HepG2 (cell line): Measurements from ENCODE around the gene GALNT11. TPM values are rescaled to one million over a fixed set of nuclear protein-coding genes. Genes with fewer than 3 reads are reported as not detected.

Experiments
- ARHGAP35 ChIP-seq: sonication (generic); formaldehyde crosslinking; IDR thresholded peaks from 2 replicates; pipeline ENCODE4 v1.9.0; 2022; ENCODE audit warnings: mild to moderate bottlenecking, inconsistent platforms, moderate library complexity, missing genetic modification reagents, borderline replicate concordance
- CEBPB ChIP-seq: IDR thresholded peaks from 2 replicates; pipeline ENCODE4 v1.6.1; 2011; ENCODE audit warnings: low read depth, low read length, improper control_type of control experiment, borderline replicate concordance
- FOXC1 ChIP-seq: sonication (generic); formaldehyde crosslinking; IDR thresholded peaks from 2 replicates; pipeline ENCODE4 v1.8.0; 2022; ENCODE audit warnings: mild to moderate bottlenecking, missing genetic modification reagents, borderline replicate concordance
- GLI4 ChIP-seq: sonication (generic); formaldehyde crosslinking; IDR thresholded peaks from 2 replicates; pipeline ENCODE4 v1.5.1; 2020; ENCODE audit warnings: missing genetic modification reagents, mild to moderate bottlenecking, moderate library complexity, borderline replicate concordance
- GPBP1L1 ChIP-seq: sonication (generic); formaldehyde crosslinking; IDR thresholded peaks from 2 replicates; pipeline ENCODE4 v1.5.0; 2020; ENCODE audit warnings: mild to moderate bottlenecking, missing genetic modification reagents
- KLF16 ChIP-seq, 2 experiments: sonication (generic) in 1 of 2; formaldehyde crosslinking in 1 of 2; IDR thresholded peaks; 2 replicates each; pipeline versions ENCODE4 v1.6.1 to v1.8.0; 2016 to 2023; ENCODE audit warnings: missing genetic modification reagents in 2 of 2, missing compliant biosample characterization in 1 of 2
- LRRFIP1 ChIP-seq: sonication (generic); formaldehyde crosslinking; conservative IDR thresholded peaks from 2 replicates; pipeline ENCODE4 v1.4.0; 2020; ENCODE audit warnings: missing genetic modification reagents
- MAFK ChIP-seq, 2 experiments: IDR thresholded peaks in 1 of 2; conservative IDR thresholded peaks in 1 of 2; 2 replicates each; pipeline ENCODE4 v1.6.1; 2011; ENCODE audit warnings: improper control_type of control experiment in 2 of 2, low read length in 2 of 2
- MAX ChIP-seq: IDR thresholded peaks from 2 replicates; pipeline ENCODE4 v1.6.1; 2012; ENCODE audit warnings: inconsistent platforms
- MYC ChIP-seq: sonication (generic); formaldehyde crosslinking; IDR thresholded peaks from 2 replicates; pipeline ENCODE4 v1.9.0; 2021; ENCODE audit warnings: missing genetic modification reagents, borderline replicate concordance
- NONO ChIP-seq, 2 experiments: fragments of 450-650 bp in 1 of 2; sonication (generic) in 1 of 2; formaldehyde crosslinking in 1 of 2; IDR thresholded peaks in 1 of 2; conservative IDR thresholded peaks in 1 of 2; 2 replicates each; pipeline versions ENCODE4 v1.6.1 to v1.8.0; 2017 to 2022; ENCODE audit warnings: mild to moderate bottlenecking in 1 of 2, missing genetic modification reagents in 1 of 2, moderate library complexity in 1 of 2
- PHF5A ChIP-seq: IDR thresholded peaks from one replicate; pipeline ENCODE4 v1.6.1; 2018; ENCODE audit warnings: low read depth, missing genetic modification reagents; ENCODE audit not compliant: unreplicated experiment
- RAD21 ChIP-seq: fragments of 450-650 bp; formaldehyde crosslinking; IDR thresholded peaks from 2 replicates; pipeline ENCODE4 v1.5.0; 2020; ENCODE audit warnings: mild to moderate bottlenecking
- SPEN ChIP-seq: sonication (generic); formaldehyde crosslinking; IDR thresholded peaks from 2 replicates; pipeline ENCODE4 v1.5.1; 2020; ENCODE audit warnings: low read depth, mild to moderate bottlenecking, missing genetic modification reagents
- STAG1 ChIP-seq: sonication (generic); formaldehyde crosslinking; IDR thresholded peaks from 2 replicates; pipeline ENCODE4 v1.4.0; 2020; ENCODE audit warnings: missing genetic modification reagents
- TAF1 ChIP-seq: sonication (generic); formaldehyde crosslinking; IDR thresholded peaks from 2 replicates; pipeline ENCODE4 v1.4.0; 2020; ENCODE audit warnings: missing genetic modification reagents
- TBX2 ChIP-seq: sonication (generic); formaldehyde crosslinking; IDR thresholded peaks from 2 replicates; pipeline ENCODE4 v1.5.0; 2020; ENCODE audit warnings: missing genetic modification reagents, mild to moderate bottlenecking, borderline replicate concordance
- ZBTB21 ChIP-seq: sonication (generic); formaldehyde crosslinking; IDR thresholded peaks from 2 replicates; pipeline ENCODE4 v1.4.0; 2020; ENCODE audit warnings: missing genetic modification reagents
- ZFP41 ChIP-seq: sonication (generic); formaldehyde crosslinking; IDR thresholded peaks from 2 replicates; pipeline ENCODE4 v1.4.0; 2020; ENCODE audit warnings: mild to moderate bottlenecking, missing genetic modification reagents, borderline replicate concordance
- ZKSCAN5 ChIP-seq: sonication (generic); formaldehyde crosslinking; IDR thresholded peaks from 2 replicates; pipeline ENCODE4 v1.5.1; 2020; ENCODE audit warnings: mild to moderate bottlenecking, missing genetic modification reagents
- ZMYM4 ChIP-seq: sonication (generic); formaldehyde crosslinking; IDR thresholded peaks from 2 replicates; pipeline ENCODE4 v1.8.1; 2023; ENCODE audit warnings: mild to moderate bottlenecking, missing genetic modification reagents
- ZNF253 ChIP-seq: sonication (generic); formaldehyde crosslinking; IDR thresholded peaks from 2 replicates; pipeline ENCODE4 v1.8.0; 2022; ENCODE audit warnings: mild to moderate bottlenecking, missing genetic modification reagents, borderline replicate concordance
- ZNF556 ChIP-seq: sonication (generic); formaldehyde crosslinking; IDR thresholded peaks from 2 replicates; pipeline ENCODE4 v1.4.0; 2020; ENCODE audit warnings: mild to moderate bottlenecking, missing genetic modification reagents, borderline replicate concordance
- ZNF629 ChIP-seq: sonication (generic); formaldehyde crosslinking; conservative IDR thresholded peaks from 2 replicates; pipeline ENCODE4 v1.5.0; 2020; ENCODE audit warnings: missing genetic modification reagents
- ZSCAN21 ChIP-seq: sonication (generic); formaldehyde crosslinking; IDR thresholded peaks from 2 replicates; pipeline ENCODE4 v1.8.0; 2022; ENCODE audit warnings: mild to moderate bottlenecking, missing genetic modification reagents, moderate library complexity, borderline replicate concordance
- polyA plus RNA-seq, 8 experiments: library from polyadenylated mRNA; depleted of rRNA in 3 of 8; stranded (reverse) in 7 of 8; unstranded in 1 of 8; fragments of >200 nt; fragmentation: Illumina TruSeq in 4 of 8; extraction: Trizol in 4 of 8; gene quantifications; 2 replicates each; pipeline versions ENCODE4 v1.2.1 to v1.2.3, GENCODE V29; 2011 to 2016; ENCODE audit warnings: low read depth in 4 of 8, missing spikeins in 1 of 8, mixed read lengths in 1 of 8; ENCODE audit not compliant: insufficient read depth in 1 of 8
- total RNA-seq, 5 experiments: library from RNA; depleted of rRNA; stranded (reverse); fragments of >200 nt; fragmentation: Illumina TruSeq; extraction: Trizol; gene quantifications; 2 replicates each; pipeline ENCODE4 v1.2.3, GENCODE V29; 2016; ENCODE audit warnings: low read depth in 1 of 5

Gene GALNT11
- total and polyA plus RNA-seq, 2 of the 13 experiments (the other 11 are each of a cell fraction or from before 2014, with no cell fraction given): 9.3 to 16.3 TPM

GRCh38 chr7:152025077-152025936 is at the start of gene GALNT11 (continued):
- TF ChIP-seq MYC (CRISPR knock-in tag) (peak; percentile 30), MAFK (conservative IDR thresholded peaks at IDR 0.05 in 1 of 2, IDR thresholded peaks at IDR 0.05 in 1 of 2; ENCODE audit: low read length in 2 of 2) (no peak), NONO (IDR thresholded peaks at IDR 0.05) (no peak), NONO (CRISPR knock-in tag; conservative IDR thresholded peaks at IDR 0.05) (0 out of 2 replicates have a peak, but pooled peaks have one; percentile 40), ZBTB21 (CRISPR knock-in tag) (peak; percentile 95), ZNF556 (CRISPR knock-in tag) (0 out of 2 replicates have a peak, but pooled peaks have one; percentile 32), KLF16 (CRISPR knock-in tag; IDR thresholded peaks at IDR 0.05) (0 out of 4 replicates have a peak, but pooled peaks of 1 of the 2 experiments have one; percentile 16), STAG1 (peak; percentile 36), GPBP1L1 (CRISPR knock-in tag) (no peak), TBX2 (CRISPR knock-in tag) (peak; percentile 13; the same call in 1 of the 2 replicates), ARHGAP35 (CRISPR knock-in tag) (no peak), ZNF629 (CRISPR knock-in tag) (peak; percentile 84), TAF1 (peak; percentile 40; the same call in 1 of the 2 replicates), GLI4 (CRISPR knock-in tag) (no peak), ZSCAN21 (CRISPR knock-in tag) (peak; percentile 49; the same call in 1 of the 2 replicates), ZFP41 (CRISPR knock-in tag) (no peak), RAD21 (peak; percentile 55; the same call in 1 of the 2 replicates), ZMYM4 (CRISPR knock-in tag) (peak; percentile 62; the same call in 1 of the 2 replicates), CEBPB (peak; percentile 84; the same call in 1 of the 2 replicates), PHF5A (CRISPR knock-in tag) (no peak), ZKSCAN5 (CRISPR knock-in tag) (no peak), ZNF253 (peak; percentile 62; the same call in 1 of the 2 replicates), LRRFIP1 (no peak), FOXC1 (CRISPR knock-in tag) (peak; percentile 57; the same call in 1 of the 2 replicates), SPEN (CRISPR knock-in tag) (peak; percentile 68; the same call in 1 of the 2 replicates), MAX (peak; percentile 27)
